Testis (tissue), 3 donors: ENCODE results near the gene NR6A1. TPM values are rescaled to one million over a fixed set of nuclear protein-coding genes. Genes with fewer than 3 reads are reported as not detected.

Experiments
- DNase-seq: peaks from one replicate; pipeline ENCODE4 v3.0.0-alpha.2; 2019
- H3K27ac ChIP-seq, 2 donors: fragments of 200-600 bp; sonication (generic); one replicate each; pipeline ENCODE4 v1.5.1; 2019
- H3K27me3 ChIP-seq: fragments of 200-600 bp; sonication (generic); one replicate; pipeline ENCODE4 v1.5.1; 2019
- H3K36me3 ChIP-seq: fragments of 200-600 bp; sonication (generic); one replicate; pipeline ENCODE4 v1.5.1; 2017; ENCODE audit warnings: low read depth; ENCODE audit errors: missing control alignments
- H3K4me1 ChIP-seq: fragments of 200-600 bp; sonication (generic); one replicate; pipeline ENCODE4 v1.5.1; 2019
- H3K4me3 ChIP-seq, 2 donors: fragments of 200-600 bp; sonication (generic); one replicate each; pipeline ENCODE4 v1.5.1; 2017 to 2019
- H3K9me3 ChIP-seq: fragments of 200-600 bp; sonication (generic); one replicate; pipeline ENCODE4 v1.5.1; 2017
- POLR2A ChIP-seq: fragments of 450-650 bp; IDR thresholded peaks from one replicate; pipeline ENCODE4 v1.6.1; 2017; ENCODE audit warnings: antibody characterized with exemption, mild to moderate bottlenecking, moderate library complexity
- WGBS, 2 donors: methylation state at CpG; one replicate each; pipeline ENCODE4 v1.1.5; 2018; 5-methylcytosine and 5-hydroxymethylcytosine counted together
- intact Hi-C: fragments of 100-400 bp; cut with DNase I; formaldehyde crosslinking; loops from one replicate; pipeline ENCODE4 v1.15.1; 2023; ENCODE audit warnings: low total_unique reads
- polyA plus RNA-seq: library from polyadenylated mRNA; stranded (reverse); fragments of 350-450 nt; fragmentation: Illumina TruSeq; extraction: RNeasy Lipid Tissue Mini Kit (QIAGEN cat#74804); gene quantifications from one replicate; pipeline ENCODE4 v1.2.3, GENCODE V29; 2014; ENCODE audit warnings: low read depth, low replicate concordance; ENCODE audit not compliant: insufficient read depth
- total RNA-seq, 2 donors: library from RNA; depleted of rRNA; stranded (reverse); fragments of >200 nt; gene quantifications; one replicate each; pipeline ENCODE4 v1.2.3, GENCODE V29; 2016
- TF ChIP-seq, protein P1 (sequence below), 3 experiments: fragments of 450-650 bp in 2 of 3; fragments of 200-600 bp in 1 of 3; sonication (generic) in 1 of 3; IDR thresholded peaks; one replicate each; pipeline ENCODE4 v1.5.1; 2016 to 2019; ENCODE audit warnings: antibody characterized with exemption in 3 of 3, mild to moderate bottlenecking in 2 of 3, moderate library complexity in 1 of 3

The NR6A1 gene
- total and polyA plus RNA-seq, 3 donors from 2014 or later: 54.6 to 100 (median 92.1) TPM

DNA sequence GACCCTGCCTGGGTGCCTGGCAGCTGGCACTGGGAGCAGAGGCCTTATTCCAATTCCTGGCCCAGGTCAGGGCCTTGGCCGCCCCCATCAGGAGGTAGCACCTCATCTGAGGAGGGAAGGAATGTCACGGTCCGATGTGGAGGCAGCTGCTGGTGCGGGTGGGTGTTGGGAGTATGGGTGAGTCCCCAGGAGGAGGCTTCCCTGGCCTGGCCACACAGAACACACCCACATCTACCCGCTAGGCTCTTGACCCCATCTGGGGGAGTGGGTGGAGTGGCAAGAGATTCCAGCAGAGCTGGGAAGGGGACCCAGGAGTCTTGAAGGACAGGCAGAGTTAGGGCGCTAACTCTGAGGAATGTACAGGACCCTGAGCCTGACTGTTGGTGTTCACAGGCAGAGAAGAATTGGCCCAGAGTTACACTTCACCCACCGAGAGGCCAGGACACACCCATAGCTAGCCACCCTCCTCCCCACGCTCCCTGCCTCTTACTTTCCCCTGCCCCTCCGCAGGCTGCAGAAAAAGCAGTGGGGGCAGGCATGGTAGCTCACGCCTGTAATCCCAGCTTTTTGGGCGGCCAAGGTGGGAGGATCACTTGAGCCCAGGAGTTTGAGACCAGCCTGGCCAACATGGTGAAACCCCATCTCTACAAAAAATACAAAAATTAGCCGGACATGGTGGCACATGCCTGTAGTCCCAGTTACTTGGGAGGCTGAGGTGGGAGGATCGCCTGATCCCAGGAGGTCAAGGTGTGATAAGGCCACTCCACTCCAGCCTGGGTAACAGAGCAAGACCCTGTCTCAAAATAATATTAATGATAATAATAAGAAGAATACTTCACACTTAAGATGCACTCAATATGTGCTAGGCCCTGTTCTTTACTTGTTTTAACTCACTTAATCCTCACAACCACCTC, 11.8 kb upstream of the NR6A1 start:
- TF ChIP-seq POLR2A: no peak
- TF ChIP-seq, protein P1, sequence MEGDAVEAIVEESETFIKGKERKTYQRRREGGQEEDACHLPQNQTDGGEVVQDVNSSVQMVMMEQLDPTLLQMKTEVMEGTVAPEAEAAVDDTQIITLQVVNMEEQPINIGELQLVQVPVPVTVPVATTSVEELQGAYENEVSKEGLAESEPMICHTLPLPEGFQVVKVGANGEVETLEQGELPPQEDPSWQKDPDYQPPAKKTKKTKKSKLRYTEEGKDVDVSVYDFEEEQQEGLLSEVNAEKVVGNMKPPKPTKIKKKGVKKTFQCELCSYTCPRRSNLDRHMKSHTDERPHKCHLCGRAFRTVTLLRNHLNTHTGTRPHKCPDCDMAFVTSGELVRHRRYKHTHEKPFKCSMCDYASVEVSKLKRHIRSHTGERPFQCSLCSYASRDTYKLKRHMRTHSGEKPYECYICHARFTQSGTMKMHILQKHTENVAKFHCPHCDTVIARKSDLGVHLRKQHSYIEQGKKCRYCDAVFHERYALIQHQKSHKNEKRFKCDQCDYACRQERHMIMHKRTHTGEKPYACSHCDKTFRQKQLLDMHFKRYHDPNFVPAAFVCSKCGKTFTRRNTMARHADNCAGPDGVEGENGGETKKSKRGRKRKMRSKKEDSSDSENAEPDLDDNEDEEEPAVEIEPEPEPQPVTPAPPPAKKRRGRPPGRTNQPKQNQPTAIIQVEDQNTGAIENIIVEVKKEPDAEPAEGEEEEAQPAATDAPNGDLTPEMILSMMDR (IDR thresholded peaks at IDR 0.05): no peak
- intact Hi-C loops: no loop called here
- H3K27ac ChIP-seq: no peak overlapping the region
- H3K4me3 ChIP-seq: no peak overlapping the region
- H3K9me3 ChIP-seq: no peaks in the 10 kb centered on the region
- WGBS, 2 donors: 77 to 82% methylated on average over 11 to 13 of the region's 13 CpGs
- H3K27me3 ChIP-seq: no peaks in the 10 kb centered on the region
- no peaks in the 10 kb centered on the region for H3K36me3 ChIP-seq
- H3K4me1 ChIP-seq: no peaks in the 10 kb centered on the region
- peak; percentile 6 for DNase-seq

DNA sequence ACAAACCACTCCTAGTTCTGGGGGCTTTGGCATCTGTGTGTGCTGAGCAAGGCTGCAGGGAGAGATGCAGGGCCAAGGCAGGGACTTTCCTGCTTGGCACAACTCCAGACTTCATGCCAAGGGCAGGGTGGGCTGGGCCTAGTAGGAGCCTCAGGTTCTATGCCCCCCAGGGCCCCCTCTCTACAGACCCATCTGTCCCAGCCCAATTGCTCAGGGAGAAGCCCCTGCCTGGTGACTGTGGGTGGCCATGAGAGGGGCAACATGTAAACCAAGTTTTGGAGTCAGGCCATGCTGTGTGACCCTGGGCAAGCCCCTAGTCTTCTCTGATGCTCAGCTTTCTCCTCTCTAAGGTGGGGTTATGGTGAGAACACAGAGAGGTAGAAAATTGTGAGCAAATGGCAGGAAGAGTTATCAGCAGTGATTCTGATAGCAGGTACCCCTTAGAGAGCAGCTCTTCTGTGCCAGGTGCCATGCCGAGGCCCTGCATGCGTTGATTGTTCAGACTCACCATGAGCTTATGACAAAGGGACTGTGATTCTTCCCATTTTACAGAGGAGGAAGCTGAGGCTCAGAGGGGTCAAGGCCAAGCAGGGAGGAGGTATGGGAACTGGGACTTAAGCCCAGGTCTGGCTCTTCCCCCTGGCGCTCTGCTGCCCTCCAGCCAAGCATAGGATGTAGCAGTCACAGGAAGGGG, 11.0 kb upstream of the NR6A1 start:
- no peak for DNase-seq
- no peaks in the 10 kb centered on the region for H3K9me3 ChIP-seq
- no peak overlapping the region for H3K27ac ChIP-seq
- H3K36me3 ChIP-seq: no peaks in the 10 kb centered on the region
- TF ChIP-seq, protein P1 (IDR thresholded peaks at IDR 0.05): no peak
- no peak for TF ChIP-seq POLR2A
- no peaks in the 10 kb centered on the region for H3K4me1 ChIP-seq
- H3K27me3 ChIP-seq: no peaks in the 10 kb centered on the region
- intact Hi-C loops: no loop called here
- 84 to 95% methylated on average over 3 of the region's 3 CpGs for WGBS, 2 donors
- no peak overlapping the region for H3K4me3 ChIP-seq

DNA sequence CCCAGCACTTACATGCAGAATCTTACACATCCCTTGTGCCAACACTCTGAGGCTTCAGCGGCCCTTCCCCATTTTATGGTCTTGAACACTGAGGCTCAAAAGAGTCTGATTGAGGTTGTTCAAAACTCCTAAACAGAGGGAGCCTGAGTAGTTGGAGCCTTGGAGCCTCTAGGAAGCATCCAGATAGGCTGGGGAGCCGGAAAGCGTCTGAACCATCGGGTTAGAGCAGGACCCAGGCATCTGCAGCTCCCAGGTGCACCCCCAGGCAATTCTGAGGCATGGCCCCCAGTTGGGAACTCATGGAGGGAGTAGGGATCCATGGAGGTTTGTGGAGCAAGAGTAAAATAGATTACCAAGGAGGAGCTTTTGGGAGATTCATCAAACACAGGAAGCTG, 9.6 kb upstream of the NR6A1 start:
- Histone ChIP-seq H3K27ac (no peak overlapping the region), H3K27me3 (no peaks in the 10 kb centered on the region), H3K4me1 (peaks cover 5% of the 10 kb centered on the region), H3K36me3 (no peaks in the 10 kb centered on the region), H3K4me3 (no peak overlapping the region), H3K9me3 (no peaks in the 10 kb centered on the region)
- TF ChIP-seq, protein P1 (IDR thresholded peaks at IDR 0.05): no peak
- no peak for TF ChIP-seq POLR2A
- intact Hi-C loops: no loop called here
- no peak for DNase-seq
- WGBS, 2 donors: 97 to 98% methylated on average over 4 of the region's 4 CpGs

DNA sequence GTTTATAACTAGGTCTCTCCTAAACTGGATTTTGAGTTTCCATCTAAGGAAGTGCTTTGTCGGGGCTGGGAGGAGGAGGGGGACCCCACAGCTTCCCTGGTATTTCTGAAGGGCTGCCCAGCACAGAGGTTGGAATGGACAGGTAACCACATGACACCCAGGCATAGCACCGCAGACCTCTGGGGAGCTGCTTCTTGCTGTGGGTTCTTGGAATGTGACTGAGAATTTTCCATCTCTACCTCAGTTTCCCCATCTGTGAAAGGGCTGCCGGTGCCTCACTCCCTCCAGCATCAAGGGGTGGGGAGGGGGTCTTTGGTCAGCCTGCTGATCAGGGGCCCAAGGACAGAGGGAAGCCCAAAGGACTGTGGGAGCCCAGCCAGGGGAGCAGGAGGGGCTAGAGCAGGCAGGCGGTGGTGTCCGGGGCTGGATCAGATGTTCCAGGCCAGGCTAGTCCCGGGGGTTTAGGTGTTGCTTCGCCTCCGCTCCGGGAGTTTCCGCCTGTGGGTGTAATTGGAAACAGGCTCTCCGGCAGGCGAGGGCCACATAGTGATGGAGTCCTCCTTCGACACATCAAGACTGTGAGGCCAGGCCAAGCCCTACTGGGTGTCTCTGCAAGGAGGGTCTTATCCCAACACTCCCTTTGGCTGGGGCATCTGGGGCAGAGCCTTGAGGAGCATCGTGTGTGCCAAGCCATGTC, 9.1 kb upstream of the NR6A1 start:
- TF ChIP-seq, protein P1 (IDR thresholded peaks at IDR 0.05): no peak
- TF ChIP-seq POLR2A: no peak
- Histone ChIP-seq H3K9me3 (no peaks in the 10 kb centered on the region), H3K27ac (peak overlapping the region in 1 of 2 donors; percentile 4), H3K4me1 (peaks cover 5% of the 10 kb centered on the region), H3K4me3 (no peak overlapping the region), H3K27me3 (no peaks in the 10 kb centered on the region), H3K36me3 (no peaks in the 10 kb centered on the region)
- 62% methylated on average over 14 of the region's 14 CpGs for WGBS, 2 donors
- DNase-seq: no peak
- intact Hi-C loops: no loop called here
